Measurements from ENCODE around the gene CREG1.

- TF ChIP-seq USF2 (IDR thresholded peaks at IDR 0.05) (no peak), CHD4 (IDR thresholded peaks at IDR 0.05; ENCODE audit: borderline replicate concordance) (no peak), SREBF2 (IDR thresholded peaks at IDR 0.05) (no peak), POLR2A (IDR thresholded peaks at IDR 0.05; ENCODE audit: low read length) (no peak)
- TF ChIP-seq, protein P1, sequence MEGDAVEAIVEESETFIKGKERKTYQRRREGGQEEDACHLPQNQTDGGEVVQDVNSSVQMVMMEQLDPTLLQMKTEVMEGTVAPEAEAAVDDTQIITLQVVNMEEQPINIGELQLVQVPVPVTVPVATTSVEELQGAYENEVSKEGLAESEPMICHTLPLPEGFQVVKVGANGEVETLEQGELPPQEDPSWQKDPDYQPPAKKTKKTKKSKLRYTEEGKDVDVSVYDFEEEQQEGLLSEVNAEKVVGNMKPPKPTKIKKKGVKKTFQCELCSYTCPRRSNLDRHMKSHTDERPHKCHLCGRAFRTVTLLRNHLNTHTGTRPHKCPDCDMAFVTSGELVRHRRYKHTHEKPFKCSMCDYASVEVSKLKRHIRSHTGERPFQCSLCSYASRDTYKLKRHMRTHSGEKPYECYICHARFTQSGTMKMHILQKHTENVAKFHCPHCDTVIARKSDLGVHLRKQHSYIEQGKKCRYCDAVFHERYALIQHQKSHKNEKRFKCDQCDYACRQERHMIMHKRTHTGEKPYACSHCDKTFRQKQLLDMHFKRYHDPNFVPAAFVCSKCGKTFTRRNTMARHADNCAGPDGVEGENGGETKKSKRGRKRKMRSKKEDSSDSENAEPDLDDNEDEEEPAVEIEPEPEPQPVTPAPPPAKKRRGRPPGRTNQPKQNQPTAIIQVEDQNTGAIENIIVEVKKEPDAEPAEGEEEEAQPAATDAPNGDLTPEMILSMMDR (IDR thresholded peaks at IDR 0.05) = no peak
- TF ChIP-seq, protein P2, sequence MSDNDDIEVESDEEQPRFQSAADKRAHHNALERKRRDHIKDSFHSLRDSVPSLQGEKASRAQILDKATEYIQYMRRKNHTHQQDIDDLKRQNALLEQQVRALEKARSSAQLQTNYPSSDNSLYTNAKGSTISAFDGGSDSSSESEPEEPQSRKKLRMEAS (IDR thresholded peaks at IDR 0.05) = no peak
Measured at GRCh38 chr1:167520711-167521206, 32.8 kb downstream of the CREG1 start.

All from A549 (cell line).